HAP-1 (cell line): Measurements from ENCODE around the gene RPL12.
A peak's percentile ranks its signal among the peaks of the same experiment; 100 is the strongest.
"Not testable (repeated sequence)": the region's sequence is repeated elsewhere in the genome, so short reads cannot be mapped to it uniquely, and the experiment has no call there.

ENCODE experiments used
- DNase-seq, 2 experiments: peaks; one replicate each; pipeline ENCODE4 v3.0.0-alpha.2; 2016 to 2020; ENCODE audit warnings: low spot score in 2 of 2
- H3K27me3 ChIP-seq: fragments of 250-450 bp; sonication (Bioruptor Pico); 2 replicates; pipeline ENCODE4 v1.5.1; 2020; ENCODE audit warnings: low read depth, mild to moderate bottlenecking, moderate library complexity
- H3K36me3 ChIP-seq: fragments of 250-450 bp; sonication (Bioruptor Pico); replicated peaks from 2 replicates; pipeline ENCODE4 v1.5.1; 2020; ENCODE audit warnings: mild to moderate bottlenecking
- H3K4me1 ChIP-seq: fragments of 250-450 bp; sonication (Bioruptor Pico); 2 replicates; pipeline ENCODE4 v1.5.1; 2020; ENCODE audit warnings: mild to moderate bottlenecking
- H3K4me3 ChIP-seq: fragments of 250-450 bp; sonication (Bioruptor Pico); 2 replicates; pipeline ENCODE4 v1.5.1; 2020; ENCODE audit warnings: mild to moderate bottlenecking, moderate library complexity
- H3K9me3 ChIP-seq: fragments of 250-450 bp; sonication (Bioruptor Pico); 2 replicates; pipeline ENCODE4 v1.5.1; 2020; ENCODE audit warnings: mild to moderate bottlenecking, moderate library complexity
- in situ Hi-C: fragments of 300-500 bp; cut with MboI; formaldehyde crosslinking; loops from 3 replicates; pipeline ENCODE4 v1.14.3; 2020; ENCODE audit warnings: low sequenced_read_pairs, inconsistent platforms, mixed read lengths

The RPL12 gene

DNA sequence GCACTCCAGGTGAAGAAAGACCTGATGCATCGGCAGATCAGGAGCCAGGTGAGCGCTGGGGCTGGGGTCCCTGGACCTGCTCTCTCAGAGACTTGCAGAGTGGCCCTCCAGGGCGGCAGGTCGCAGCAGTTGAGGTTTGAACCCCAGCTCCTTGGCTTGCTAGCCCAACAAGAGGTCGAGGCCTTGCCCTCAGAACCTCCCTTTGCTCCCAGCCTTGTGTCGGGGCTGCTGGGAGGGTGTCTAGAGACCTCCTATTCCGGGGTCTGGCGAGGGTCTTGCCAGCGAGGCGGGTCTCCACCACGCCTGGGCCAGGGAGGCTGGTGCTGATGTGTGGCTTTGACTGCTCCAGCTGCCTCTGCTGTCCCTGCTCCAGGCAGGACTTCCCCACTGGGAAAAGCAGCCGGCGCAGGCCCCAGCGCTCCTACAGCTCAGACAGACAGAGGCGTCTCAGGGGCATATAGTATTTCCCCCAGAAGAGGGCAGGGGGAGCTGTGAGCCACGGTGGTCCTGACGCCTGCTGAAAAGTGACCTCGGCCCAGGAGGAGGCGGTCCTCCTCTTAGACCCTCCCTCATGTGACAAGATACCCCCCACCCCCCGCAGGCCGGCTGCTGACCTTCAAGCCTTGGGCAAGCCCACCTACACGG is 38.4 kb upstream of the RPL12 start:
- Histone ChIP-seq H3K4me3 (no peak overlapping the region), H3K36me3 (peaks cover 26% of the 10 kb centered on the region), H3K27me3 (no peaks in the 10 kb centered on the region), H3K4me1 (no peaks in the 10 kb centered on the region), H3K9me3 (no peaks in the 10 kb centered on the region)
- peak in 1 of 2 experiments; percentile 33 for DNase-seq
- in situ Hi-C loops: no loop called here

DNA sequence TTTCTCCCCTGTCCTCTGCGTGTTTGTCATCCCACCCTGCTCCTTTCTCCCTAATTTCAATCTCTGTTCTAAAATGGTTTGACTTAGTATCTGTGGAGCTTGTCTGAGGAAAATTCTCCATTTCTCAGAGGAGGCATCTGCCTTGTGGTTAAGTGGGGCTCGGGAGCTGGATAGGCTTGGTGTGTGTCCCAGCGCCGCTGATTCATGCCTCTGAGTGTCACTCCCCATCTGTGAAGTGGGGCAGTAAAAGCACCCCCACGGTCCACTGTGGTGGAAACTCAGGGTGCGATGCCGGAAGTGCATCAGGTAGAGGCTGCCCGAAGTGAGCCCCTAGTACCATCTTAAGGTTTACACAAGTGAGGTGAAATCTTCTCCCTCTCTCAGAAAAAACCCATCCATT is 37.7 kb upstream of the RPL12 start:
- in situ Hi-C loops: no loop called here
- no peaks in the 10 kb centered on the region for H3K4me1 ChIP-seq
- H3K9me3 ChIP-seq: no peaks in the 10 kb centered on the region
- no peak overlapping the region for H3K4me3 ChIP-seq
- H3K27me3 ChIP-seq: no peaks in the 10 kb centered on the region
- H3K36me3 ChIP-seq: peaks cover 20% of the 10 kb centered on the region
- no peak for DNase-seq

DNA sequence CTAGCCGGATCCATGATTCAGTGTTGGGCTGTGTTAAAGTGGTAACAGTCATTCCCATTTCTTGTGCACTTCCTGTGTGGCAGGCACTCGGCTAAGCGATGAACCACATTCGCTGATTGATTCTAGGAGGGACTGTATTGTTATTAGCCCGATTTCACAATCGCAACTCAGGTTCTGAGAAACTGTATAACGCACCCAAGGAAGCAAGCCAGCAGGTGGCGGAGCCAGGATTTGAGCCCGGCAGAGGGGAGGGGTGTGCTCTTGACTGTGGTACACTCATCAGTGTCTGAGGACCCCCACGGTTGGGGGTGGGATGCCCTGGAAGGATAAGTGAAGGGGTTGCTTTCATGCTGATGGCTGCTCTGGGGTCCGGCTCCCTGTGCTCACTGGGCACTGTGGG is 34.8 kb upstream of the RPL12 start:
- H3K27me3 ChIP-seq: no peaks in the 10 kb centered on the region
- no peaks in the 10 kb centered on the region for H3K4me1 ChIP-seq
- no peak for DNase-seq
- no peaks in the 10 kb centered on the region for H3K9me3 ChIP-seq
- in situ Hi-C loops: no loop called here
- H3K36me3 ChIP-seq: peaks cover 14% of the 10 kb centered on the region
- H3K4me3 ChIP-seq: no peak overlapping the region

DNA sequence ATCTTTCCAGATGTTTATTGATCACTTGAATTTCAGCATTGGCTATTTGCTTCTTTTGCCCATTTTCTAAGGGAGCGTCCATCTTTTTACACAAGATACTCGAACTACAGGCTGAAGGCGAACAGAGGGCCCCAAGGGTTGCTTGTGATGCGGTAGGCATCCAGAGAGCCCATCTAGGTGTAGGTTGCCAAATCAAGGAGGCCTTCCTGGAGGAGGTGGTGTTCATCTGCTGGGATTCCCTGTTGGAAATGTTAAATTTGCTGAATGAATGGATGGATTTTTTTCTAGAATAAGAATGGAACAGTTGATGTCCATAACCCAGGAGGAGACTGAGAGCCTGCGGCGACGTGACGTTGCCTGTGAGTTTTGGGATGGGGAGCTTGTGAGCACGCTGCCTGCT is 31.5 kb upstream of the RPL12 start:
- peaks cover 30% of the 10 kb centered on the region for H3K36me3 ChIP-seq
- DNase-seq: no peak
- H3K4me3 ChIP-seq: no peak overlapping the region
- no peaks in the 10 kb centered on the region for H3K9me3 ChIP-seq
- H3K27me3 ChIP-seq: no peaks in the 10 kb centered on the region
- in situ Hi-C loops: no loop called here
- H3K4me1 ChIP-seq: no peaks in the 10 kb centered on the region

DNA sequence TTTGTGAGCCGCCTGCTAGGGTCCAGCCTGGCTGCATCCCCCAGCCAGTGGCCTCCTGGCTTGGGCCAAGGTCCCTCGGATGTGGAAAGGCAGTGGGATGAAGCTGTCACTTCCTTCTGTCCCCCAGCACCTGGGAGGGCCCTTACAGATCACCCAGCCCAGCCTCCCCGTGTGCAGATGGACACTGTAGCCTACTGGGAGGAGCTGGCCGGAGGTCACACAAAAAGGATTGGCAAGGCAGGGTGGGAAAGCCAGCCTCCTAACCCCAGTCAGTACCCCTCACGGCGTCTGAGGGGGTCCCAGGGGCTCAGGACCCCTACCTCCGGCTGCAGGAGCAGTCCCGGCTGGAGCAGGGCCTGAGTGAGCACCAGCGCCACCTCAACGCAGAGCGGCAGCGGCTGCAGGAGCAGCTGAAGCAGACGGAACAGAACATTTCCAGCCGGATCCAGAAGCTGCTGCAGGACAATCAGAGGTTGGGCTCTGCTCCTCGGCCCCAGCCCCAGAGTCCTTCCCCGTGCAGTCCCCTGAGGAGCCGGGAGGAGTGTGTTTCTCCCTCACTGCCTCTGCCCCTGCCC is 28.4 kb upstream of the RPL12 start:
- peaks cover 23% of the 10 kb centered on the region for H3K36me3 ChIP-seq
- in situ Hi-C loops: no loop called here
- H3K4me1 ChIP-seq: no peaks in the 10 kb centered on the region
- no peak overlapping the region for H3K4me3 ChIP-seq
- no peaks in the 10 kb centered on the region for H3K9me3 ChIP-seq
- no peaks in the 10 kb centered on the region for H3K27me3 ChIP-seq
- no peak for DNase-seq

DNA sequence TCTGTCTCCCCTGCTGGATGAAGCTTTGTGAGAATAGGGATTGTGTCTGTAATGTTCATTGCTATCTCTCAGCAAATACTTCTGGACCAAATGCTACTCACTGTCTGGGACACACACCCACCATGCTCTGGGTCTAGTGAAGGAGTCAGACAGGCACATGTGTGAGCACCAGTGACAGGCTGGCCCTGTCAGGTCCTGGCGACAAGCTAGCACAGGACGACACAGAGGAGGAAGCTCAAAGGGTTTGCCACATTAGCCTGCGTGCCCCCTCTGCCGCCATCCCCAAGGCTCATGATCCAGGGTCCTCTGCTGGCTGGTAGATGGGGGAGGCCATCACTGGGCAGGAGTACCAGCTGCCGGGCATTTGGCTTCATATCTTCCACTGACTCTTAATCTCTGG is 23.4 kb upstream of the RPL12 start:
- in situ Hi-C loops: no loop called here

DNA sequence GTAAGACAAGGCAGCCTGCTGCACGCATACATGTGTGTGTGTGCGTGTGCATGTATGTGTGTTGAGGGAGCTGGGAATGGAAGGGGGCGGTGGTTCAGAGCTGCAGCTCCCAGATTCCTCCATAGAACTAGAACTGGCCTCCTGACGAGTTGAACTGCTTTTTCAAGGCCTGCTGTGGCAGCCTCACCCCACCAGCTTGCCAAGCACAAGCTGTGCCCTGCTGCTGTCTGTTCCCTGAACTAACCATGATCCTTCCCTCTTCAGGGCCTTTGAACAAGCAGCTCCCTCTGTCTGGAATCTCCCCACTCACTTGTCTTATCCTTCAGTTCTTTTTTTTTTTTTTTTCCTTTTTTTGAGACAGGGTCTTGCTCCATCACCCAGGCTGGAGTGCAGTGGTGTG is 22.7 kb upstream of the RPL12 start:
- no peak for DNase-seq
- no peak overlapping the region for H3K4me3 ChIP-seq
- no peaks in the 10 kb centered on the region; the same call in 1 of the 2 replicates for H3K9me3 ChIP-seq
- peaks cover 9% of the 10 kb centered on the region for H3K4me1 ChIP-seq
- in situ Hi-C loops: no loop called here
- H3K27me3 ChIP-seq: no peaks in the 10 kb centered on the region
- H3K36me3 ChIP-seq: peaks cover 6% of the 10 kb centered on the region

More for the DNA sequence above, 23.4 kb upstream of the RPL12 start:
- H3K9me3 ChIP-seq: no peaks in the 10 kb centered on the region; the same call in 1 of the 2 replicates
- H3K27me3 ChIP-seq: no peaks in the 10 kb centered on the region
- peaks cover 9% of the 10 kb centered on the region for H3K4me1 ChIP-seq
- no peak overlapping the region for H3K4me3 ChIP-seq
- H3K36me3 ChIP-seq: peaks cover 11% of the 10 kb centered on the region
- no peak for DNase-seq

DNA sequence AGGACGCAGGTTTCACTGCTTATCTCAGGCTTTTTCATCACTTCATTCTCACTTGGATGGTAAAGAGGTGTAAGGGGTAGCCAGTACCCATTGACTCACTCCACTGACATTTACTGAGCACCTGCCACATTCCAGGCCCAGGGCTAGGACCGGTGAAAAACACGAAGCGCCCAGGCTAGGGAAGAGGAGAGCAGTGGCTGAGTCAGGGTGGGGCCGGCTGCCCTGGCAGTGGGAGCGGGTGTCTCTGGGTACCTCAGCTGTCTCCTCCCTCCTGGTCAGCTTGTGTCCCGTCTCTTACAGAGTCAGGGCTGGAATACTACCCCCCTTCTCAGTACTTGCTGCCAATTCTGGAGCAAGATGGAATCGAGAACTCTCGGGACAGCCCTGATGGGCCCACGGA is 22.3 kb upstream of the RPL12 start:
- Histone ChIP-seq H3K4me3 (no peak overlapping the region), H3K27me3 (no peaks in the 10 kb centered on the region), H3K9me3 (no peaks in the 10 kb centered on the region; the same call in 1 of the 2 replicates), H3K4me1 (peaks cover 9% of the 10 kb centered on the region), H3K36me3 (peaks cover 3% of the 10 kb centered on the region)
- in situ Hi-C loops: no loop called here
- no peak for DNase-seq

DNA sequence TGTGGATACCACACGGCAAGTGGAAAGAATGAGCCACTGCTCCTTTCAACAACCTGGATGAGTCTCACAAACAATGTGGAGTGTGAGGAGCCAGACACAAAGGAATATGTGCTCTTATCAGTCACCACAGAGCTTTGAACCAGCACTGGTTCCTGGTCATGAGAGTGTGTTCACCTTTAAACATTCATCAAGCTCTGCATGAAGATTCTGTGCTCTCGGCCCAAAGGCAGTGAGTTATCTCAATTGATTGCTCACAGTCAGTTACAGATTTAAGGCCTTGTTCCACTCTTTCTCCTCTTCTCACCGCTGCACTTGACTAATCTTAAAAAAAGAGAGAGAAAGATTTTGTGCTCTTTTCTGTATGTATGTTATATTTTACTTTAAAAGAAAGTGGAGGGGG is 19.5 kb upstream of the RPL12 start:
- no peak for DNase-seq
- Histone ChIP-seq H3K27me3 (no peaks in the 10 kb centered on the region), H3K4me3 (no peak overlapping the region), H3K4me1 (peaks cover 9% of the 10 kb centered on the region), H3K36me3 (no peaks in the 10 kb centered on the region; the same call in none of the 2 replicates), H3K9me3 (no peaks in the 10 kb centered on the region; the same call in 1 of the 2 replicates)
- in situ Hi-C loops: no loop called here

DNA sequence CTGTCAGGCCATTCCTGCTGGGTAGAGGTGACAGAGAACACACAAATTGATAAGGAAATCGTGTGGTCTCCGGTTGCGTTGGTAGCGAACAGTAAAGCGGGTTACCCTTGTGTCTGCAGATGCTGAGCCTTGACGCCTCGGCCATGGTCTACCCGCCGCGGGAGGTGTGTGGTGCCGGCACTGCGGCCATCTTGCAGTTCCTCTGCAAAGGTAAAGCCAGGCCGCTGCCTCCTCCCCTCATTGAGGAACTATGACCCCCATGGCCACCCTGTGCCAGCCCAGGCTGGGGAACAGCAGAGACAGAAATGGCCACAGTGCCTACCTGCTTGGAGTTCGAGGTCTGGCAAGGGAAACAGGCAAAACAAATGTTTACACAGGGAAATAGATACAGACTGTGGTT is 16.4 kb upstream of the RPL12 start:
- DNase-seq: no peak
- no peak overlapping the region for H3K4me3 ChIP-seq
- peaks cover 6% of the 10 kb centered on the region for H3K36me3 ChIP-seq
- peaks cover 9% of the 10 kb centered on the region for H3K4me1 ChIP-seq
- no peaks in the 10 kb centered on the region; the same call in 1 of the 2 replicates for H3K9me3 ChIP-seq
- in situ Hi-C loops: no loop called here
- no peaks in the 10 kb centered on the region for H3K27me3 ChIP-seq

DNA sequence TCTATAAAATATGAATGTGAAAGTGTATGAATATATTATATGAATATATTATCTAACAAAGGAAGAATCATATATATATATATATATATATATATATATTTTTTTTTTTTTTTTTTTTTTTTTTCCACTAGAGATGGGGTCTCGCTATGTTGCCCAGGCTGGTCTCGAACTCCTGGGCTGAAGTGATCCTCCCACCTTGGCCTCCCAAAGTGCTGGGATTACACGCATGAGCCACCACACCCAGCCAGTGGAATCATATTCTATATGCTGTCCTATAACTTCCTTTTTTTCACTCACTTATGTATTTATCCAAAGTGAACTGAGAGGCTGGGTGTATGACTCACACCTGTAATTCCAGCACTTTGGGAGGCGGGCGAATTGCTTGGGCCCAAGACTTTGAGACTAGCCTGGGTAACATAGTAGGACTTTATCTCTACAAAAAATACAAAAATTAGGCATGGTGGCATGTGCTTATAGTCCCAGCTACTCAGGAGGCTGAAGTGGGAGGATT is 15.3 kb upstream of the RPL12 start:
- in situ Hi-C loops, H3K27me3 ChIP-seq, H3K4me3 ChIP-seq, H3K9me3 ChIP-seq, DNase-seq, H3K4me1 ChIP-seq: not testable (repeated sequence)
- H3K36me3 ChIP-seq: peaks cover 15% of the 10 kb centered on the region

DNA sequence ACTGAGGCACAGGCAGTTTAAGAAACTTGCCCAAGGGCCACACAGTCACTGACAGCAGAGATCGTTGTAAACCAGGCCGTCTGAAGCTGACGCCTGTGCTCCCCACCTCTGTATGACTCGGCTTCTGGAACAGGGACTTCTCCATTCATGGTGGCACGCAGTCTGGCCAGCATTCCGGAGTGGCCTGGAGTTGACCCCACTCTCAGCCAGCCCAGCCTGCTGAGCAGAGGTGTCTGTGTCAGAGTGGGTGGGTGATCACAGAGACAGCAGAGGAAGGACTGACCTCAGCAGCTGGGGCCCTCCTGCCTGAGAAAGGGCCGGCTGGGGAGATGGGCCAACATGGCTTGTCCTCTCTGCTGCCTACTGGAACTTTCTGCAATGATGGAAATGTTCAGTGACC is 12.7 kb upstream of the RPL12 start:
- Histone ChIP-seq H3K27me3 (no peaks in the 10 kb centered on the region), H3K4me1 (no peaks in the 10 kb centered on the region), H3K9me3 (no peaks in the 10 kb centered on the region), H3K36me3 (peaks cover 31% of the 10 kb centered on the region), H3K4me3 (no peak overlapping the region)
- no peak for DNase-seq
- in situ Hi-C loops: no loop called here

DNA sequence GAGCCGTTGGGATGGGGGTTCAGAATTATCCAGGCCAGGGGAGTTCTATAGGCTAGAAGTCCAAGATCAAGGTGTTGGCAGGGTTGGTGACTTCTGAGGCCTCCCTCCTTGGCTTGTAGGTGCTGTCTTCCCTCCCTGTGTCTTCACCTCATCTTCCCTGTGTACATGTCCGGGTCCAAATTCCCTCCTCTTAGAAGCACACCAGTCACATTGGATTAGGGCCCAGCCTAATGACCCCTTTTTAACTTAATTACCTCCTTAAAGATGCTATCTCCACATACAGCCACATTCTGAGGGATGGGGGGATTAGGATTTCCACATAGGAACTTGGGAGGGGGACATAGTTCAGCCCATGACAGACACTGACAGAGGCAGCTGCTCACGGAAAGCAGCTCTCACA is 12.2 kb upstream of the RPL12 start:
- H3K4me1 ChIP-seq: no peaks in the 10 kb centered on the region
- peaks cover 31% of the 10 kb centered on the region for H3K36me3 ChIP-seq
- H3K9me3 ChIP-seq: no peaks in the 10 kb centered on the region
- DNase-seq: no peak
- in situ Hi-C loops: no loop called here
- H3K27me3 ChIP-seq: no peaks in the 10 kb centered on the region
- H3K4me3 ChIP-seq: no peak overlapping the region

DNA sequence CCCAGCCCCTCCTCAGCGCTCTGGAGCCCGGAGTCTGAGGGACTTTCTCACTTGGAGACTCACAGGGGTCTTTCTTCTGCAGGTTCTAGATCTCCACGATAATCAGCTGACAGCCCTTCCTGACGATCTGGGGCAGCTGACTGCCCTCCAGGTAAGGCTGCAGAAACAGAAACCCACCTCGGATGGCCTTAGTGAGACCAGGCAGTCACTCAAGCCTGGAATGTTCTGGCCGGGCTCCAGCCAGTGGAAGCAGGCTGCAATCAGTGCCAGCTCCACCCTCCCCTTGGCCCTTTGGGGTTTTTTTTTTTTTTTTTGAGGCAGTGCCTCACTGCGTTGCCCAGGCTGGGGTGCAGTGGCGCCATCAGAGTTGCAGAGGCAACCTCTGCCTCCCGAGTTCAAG is 7.7 kb upstream of the RPL12 start:
- in situ Hi-C loops: no loop called here
- no peaks in the 10 kb centered on the region for H3K27me3 ChIP-seq
- H3K36me3 ChIP-seq: peaks cover 45% of the 10 kb centered on the region

More for the DNA sequence above, 7.7 kb upstream of the RPL12 start:
- no peaks in the 10 kb centered on the region for H3K4me1 ChIP-seq
- no peaks in the 10 kb centered on the region for H3K9me3 ChIP-seq
- no peak overlapping the region for H3K4me3 ChIP-seq
- no peak for DNase-seq
